Activated naive CD4-positive, alpha-beta T cell treated with anti-CD3 and anti-CD28 coated beads, Interleukin-2, amount 50 U/mL, for 72 hours (primary cell): Measurements from ENCODE around the gene KIAA1671. TPM values are rescaled to one million over a fixed set of nuclear protein-coding genes. Genes with fewer than 3 reads are reported as not detected.

Source experiments
- ATAC-seq, 2 donors: fragments of 150-1000 bp; cut with Tn5 transposase; 2 replicates each; pipeline ENCODE4 v1.10.0; 2021; ENCODE audit warnings: mild to moderate bottlenecking in 2 of 2, moderate library complexity in 2 of 2
- DNase-seq, 2 donors: peaks; one replicate each; pipeline ENCODE4 v3.0.0; 2021 to 2022; ENCODE audit warnings: low spot score in 2 of 2
- H3K27ac Mint-ChIP-seq, 2 donors: one replicate each; pipeline ENCODE4 v1.8.0; 2022; ENCODE audit warnings: mild to moderate bottlenecking in 2 of 2, mixed read lengths in 2 of 2
- H3K36me3 Mint-ChIP-seq, 2 donors: one replicate each; pipeline ENCODE4 v1.8.0; 2022; ENCODE audit warnings: mixed read lengths in 2 of 2
- H3K9me3 Mint-ChIP-seq, 2 donors: one replicate each; pipeline ENCODE4 v1.8.0; 2022; ENCODE audit warnings: mixed read lengths in 2 of 2
- total RNA-seq, 2 donors: library from RNA; stranded (reverse); gene quantifications; one replicate each; pipeline ENCODE4 v1.2.3, GENCODE V29; 2022

KIAA1671 gene
- total RNA-seq, 2 donors from 2014 or later = 2.0 to 22.0 TPM

DNA sequence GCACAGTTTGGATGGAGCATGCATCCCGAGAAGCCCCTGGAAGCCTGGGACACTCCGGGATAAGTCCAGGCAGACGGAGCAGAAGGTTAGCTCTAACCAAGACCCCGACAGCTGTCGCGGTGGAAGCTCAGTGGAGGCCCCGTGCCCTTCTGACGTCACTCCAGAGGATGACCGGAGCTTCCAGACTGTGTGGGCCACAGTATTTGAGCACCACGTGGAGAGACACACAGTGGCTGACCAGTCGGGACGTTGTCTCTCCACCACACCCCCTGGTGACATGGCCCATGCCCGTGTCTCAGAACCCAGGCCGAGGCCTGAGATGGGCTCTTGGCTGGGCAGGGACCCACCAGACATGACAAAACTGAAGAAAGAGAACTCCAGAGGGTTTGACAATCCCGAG, 86.3 kb downstream of the KIAA1671 start:
- ATAC-seq = no peak

DNA sequence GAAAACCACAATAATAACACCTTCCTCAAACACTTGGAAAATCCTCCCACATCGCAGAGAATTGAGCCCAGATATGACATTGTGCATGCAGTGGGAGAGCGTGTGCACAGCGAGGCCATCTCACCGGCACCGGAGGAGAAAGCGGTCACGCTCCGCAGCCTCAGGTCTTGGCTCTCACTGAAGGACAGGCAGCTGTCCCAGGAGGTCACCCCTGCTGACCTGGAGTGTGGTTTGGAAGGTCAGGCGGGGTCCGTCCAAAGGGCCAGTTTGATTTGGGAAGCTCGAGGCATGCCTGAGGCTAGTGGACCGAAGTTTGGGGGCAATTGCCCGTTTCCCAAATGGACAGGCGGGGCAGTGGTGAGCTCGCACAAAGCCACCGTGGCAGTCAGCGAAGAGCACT, 86.7 kb downstream of the KIAA1671 start:
- Mint-ChIP-seq H3K9me3 (no peaks in the 10 kb centered on the region), H3K27ac (no peak overlapping the region), H3K36me3 (no peaks in the 10 kb centered on the region)
- DNase-seq (no peak), ATAC-seq (no peak)

More for the DNA sequence above, 86.3 kb downstream of the KIAA1671 start:
- DNase-seq = no peak
- H3K27ac Mint-ChIP-seq = no peak overlapping the region
- no peaks in the 10 kb centered on the region for H3K9me3 Mint-ChIP-seq
- no peaks in the 10 kb centered on the region for H3K36me3 Mint-ChIP-seq

DNA sequence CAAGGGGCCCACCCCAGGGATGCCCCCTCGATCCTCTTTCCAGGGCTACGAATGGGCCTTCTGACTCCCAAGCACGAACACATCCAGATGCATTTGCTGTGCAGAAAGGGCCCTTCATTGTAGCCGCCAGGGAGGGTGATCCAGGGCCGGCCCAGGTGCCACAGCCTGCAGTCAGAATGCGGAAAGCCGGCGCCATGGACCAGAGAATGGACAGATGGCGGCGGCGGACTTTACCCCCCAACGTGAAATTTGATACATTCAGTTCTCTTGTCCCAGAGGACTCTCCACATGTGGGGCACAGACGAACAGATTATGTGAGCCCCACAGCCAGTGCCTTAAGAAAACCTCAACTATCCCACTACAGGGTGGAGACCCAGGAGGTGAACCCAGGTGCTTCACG, 87.2 kb downstream of the KIAA1671 start:
- no peaks in the 10 kb centered on the region for H3K9me3 Mint-ChIP-seq
- DNase-seq = no peak
- no peak for ATAC-seq
- no peaks in the 10 kb centered on the region for H3K36me3 Mint-ChIP-seq
- no peak overlapping the region for H3K27ac Mint-ChIP-seq

DNA sequence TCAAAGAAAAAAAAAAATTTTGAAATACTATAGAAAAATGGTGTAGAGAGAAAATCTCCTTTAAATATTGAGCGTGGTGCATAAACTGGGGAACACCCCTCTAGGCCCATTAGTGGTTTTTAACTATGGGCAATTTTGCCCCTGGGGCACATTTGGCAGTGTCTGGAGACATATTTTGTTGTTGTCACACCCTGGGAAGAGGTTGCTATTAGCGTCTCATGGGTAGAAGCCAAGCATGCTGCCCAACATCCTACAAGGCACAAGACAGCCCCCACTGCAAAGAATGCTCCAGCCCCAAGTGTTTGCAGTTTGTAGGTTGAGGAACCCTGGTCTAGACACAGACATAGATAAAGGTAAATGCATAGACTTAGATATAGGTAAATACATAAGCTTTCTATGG, 92.6 kb downstream of the KIAA1671 start:
- ATAC-seq (no peak), DNase-seq (no peak)
- Mint-ChIP-seq H3K27ac (no peak overlapping the region), H3K36me3 (no peaks in the 10 kb centered on the region), H3K9me3 (no peaks in the 10 kb centered on the region)

DNA sequence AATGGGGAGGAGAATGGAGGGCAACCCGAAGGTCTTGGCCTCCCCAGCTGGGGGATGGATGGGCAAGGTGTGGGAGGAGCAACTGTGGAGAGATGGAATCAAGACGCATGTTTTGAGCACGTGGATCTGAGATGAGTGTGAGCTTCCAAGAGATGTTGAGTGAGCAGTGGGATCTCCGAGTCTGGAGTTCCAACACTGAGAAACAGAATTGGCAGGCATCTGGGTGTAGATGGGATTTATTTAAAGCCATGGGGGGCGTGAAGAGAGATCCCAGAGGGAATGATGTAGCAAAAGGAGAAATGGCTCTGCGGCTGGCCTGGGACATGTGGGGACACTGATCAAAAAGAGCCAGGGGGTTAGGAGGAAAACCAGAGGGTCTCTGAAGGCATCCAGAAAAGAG, 95.6 kb downstream of the KIAA1671 start:
- Mint-ChIP-seq H3K36me3 (peaks cover 7 to 19% of the 10 kb centered on the region in 2 donors), H3K9me3 (peaks cover 0 to 11% of the 10 kb centered on the region in 2 donors), H3K27ac (peak overlapping the region; percentile 6 to 56)
- ATAC-seq (no peak), DNase-seq (no peak)

DNA sequence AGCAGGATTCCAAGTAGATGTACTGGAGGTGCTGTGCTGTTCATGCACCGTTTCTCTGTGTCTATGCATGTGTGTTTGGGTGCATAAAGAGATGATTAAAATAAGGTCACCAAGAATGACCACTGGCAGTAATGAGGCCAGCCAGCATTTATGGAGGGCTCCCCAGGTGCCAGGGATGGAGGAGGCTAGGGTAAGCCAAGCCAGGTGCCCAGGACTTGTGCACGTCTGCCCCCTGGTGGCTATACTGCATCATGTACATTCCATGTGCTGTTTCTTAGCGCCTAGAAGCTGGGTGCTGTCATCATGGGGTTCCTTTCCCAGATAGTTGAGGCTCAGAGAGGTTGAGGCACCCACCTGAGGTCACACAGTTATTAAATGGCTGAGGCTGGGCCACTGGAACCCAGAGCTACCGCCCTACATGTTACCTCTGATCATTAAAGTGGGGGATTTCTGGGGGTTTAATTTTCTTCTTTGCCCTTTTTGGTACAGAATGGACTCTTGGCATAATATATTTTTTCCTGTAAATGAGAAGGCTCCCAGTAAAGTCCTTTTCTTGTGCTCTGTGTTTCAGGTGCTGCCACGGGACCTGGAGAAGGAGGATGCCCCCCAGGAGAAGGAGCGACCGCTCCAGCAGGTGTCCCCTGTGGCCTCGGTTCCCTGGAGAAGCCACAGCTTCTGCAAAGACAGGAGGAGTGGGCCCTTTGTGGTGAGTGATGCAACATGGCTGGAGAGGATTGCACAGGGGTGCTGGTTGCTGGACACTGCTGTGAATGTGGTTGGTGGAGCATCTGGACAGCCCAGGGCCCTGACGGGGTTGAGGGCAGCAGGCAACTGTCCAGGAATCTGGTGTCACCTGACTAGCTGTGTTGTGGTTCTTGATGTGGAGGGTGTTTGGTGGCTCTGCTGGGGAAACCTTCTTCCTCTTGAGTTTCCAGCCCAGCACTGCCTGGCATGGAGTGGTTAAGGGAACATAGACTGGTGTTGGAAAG, 96.4 kb downstream of the KIAA1671 start:
- Mint-ChIP-seq H3K9me3 (peaks cover 0 to 11% of the 10 kb centered on the region in 2 donors), H3K36me3 (peaks cover 7 to 19% of the 10 kb centered on the region in 2 donors), H3K27ac (peak overlapping the region in 1 of 2 donors; percentile 5)
- DNase-seq (peak in 1 of 2 donors; percentile 80), ATAC-seq (peak; percentile 90 to 93)

DNA sequence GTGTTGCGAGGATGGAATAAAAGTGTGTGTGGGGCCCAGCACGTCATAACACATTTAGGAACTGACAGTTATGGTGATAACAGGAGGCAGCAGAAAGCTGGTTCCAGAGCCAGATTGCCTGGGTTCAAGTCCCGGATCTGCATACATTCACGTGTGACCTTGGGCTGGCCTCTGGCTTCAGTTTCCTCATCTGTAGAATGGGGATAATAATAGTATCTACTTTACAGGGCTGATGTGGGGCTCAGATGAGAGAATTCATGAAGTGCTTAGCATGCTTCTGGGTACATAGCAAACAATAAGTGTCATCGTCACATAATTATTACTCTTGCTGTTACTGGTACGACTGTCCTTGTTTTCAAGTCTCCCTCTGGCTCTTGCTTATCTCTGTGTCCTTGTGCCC, 97.3 kb downstream of the KIAA1671 start:
- DNase-seq = no peak
- H3K9me3 Mint-ChIP-seq = peaks cover 0 to 11% of the 10 kb centered on the region in 2 donors
- H3K36me3 Mint-ChIP-seq = peaks cover 7 to 19% of the 10 kb centered on the region in 2 donors
- peak overlapping the region in 1 of 2 donors; percentile 5 for H3K27ac Mint-ChIP-seq
- ATAC-seq = no peak

DNA sequence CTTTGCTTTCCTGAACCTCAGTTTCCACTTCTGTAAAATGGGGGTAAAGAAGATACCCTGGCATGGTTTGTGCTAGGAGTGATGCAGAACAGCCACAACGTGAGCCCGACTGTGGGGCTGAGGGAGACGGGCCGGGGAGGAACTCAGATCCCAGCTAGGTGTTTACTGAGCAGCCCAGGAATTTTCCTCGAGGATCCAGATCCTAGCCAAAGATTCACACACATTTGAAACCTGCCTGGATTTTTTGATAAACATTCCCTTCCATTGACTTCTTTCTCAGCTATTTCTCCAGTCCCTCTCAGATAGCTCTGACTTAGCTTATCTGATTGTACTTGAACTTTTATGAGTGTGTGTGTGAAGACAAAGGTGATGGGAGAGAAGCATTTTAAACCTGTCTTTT, 98.0 kb downstream of the KIAA1671 start:
- no peak for ATAC-seq
- H3K9me3 Mint-ChIP-seq = peaks cover 0 to 11% of the 10 kb centered on the region in 2 donors
- no peak overlapping the region for H3K27ac Mint-ChIP-seq
- DNase-seq = no peak
- peaks cover 7 to 19% of the 10 kb centered on the region in 2 donors for H3K36me3 Mint-ChIP-seq

DNA sequence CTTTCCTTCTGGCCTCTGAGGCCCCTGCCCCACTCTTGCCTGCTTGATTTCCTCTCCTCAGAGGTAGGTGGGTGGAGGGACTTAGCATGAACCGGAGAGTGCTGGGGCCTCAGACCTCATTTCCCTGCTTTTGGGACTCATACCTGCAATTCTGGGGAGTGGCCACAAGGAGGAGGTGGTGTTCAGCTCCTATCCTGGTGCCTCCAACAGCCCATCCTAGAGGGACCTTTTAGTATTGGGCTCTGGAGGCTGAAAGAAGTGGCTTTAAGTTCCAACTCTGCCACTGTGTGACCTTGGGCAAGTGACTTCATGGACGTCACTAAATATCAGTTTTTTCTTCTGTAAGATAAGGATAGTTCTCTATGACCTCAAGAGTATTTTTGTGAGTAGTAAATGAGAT, 98.6 kb downstream of the KIAA1671 start:
- Mint-ChIP-seq H3K36me3 (peaks cover 7 to 19% of the 10 kb centered on the region in 2 donors), H3K27ac (no peak overlapping the region), H3K9me3 (peaks cover 0 to 11% of the 10 kb centered on the region in 2 donors)
- DNase-seq (no peak), ATAC-seq (no peak)

DNA sequence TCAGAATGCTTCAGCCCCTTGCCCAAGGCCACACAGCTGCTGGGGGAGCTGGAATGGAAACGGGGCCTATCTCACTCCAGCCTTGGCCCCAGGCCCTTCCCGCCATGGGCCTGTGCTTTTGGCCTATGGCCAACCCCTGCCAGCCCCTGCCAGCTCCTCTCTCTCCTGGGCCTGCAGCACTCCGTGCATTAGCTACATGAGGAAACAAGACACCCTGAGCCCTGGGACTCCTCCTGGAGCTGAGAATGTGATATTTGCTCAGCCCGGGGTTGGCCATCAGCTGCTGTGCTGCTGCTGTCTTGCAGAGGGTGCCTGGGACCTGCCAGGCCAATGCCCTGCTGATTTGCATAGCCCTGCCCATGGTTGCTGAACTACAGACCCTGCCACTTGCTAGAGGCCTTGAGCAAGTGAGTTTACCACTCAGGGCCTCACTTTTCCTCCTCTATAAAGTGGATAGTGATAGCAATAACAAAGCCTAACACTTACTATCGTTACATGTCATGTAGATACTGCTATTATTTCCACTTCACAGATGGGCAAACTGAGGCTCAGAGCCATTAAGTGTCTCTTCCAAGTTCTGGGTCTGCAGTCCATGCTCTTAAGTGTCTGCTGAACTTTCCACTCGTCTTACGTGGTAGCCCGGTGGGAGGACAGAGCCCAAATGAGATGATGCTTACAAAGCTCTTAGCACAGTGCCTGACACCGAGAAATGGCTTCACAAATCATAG, 99.6 kb downstream of the KIAA1671 start:
- Mint-ChIP-seq H3K9me3 (peaks cover 0 to 11% of the 10 kb centered on the region in 2 donors), H3K36me3 (peaks cover 7 to 19% of the 10 kb centered on the region in 2 donors), H3K27ac (no peak overlapping the region)
- ATAC-seq (no peak), DNase-seq (no peak)

DNA sequence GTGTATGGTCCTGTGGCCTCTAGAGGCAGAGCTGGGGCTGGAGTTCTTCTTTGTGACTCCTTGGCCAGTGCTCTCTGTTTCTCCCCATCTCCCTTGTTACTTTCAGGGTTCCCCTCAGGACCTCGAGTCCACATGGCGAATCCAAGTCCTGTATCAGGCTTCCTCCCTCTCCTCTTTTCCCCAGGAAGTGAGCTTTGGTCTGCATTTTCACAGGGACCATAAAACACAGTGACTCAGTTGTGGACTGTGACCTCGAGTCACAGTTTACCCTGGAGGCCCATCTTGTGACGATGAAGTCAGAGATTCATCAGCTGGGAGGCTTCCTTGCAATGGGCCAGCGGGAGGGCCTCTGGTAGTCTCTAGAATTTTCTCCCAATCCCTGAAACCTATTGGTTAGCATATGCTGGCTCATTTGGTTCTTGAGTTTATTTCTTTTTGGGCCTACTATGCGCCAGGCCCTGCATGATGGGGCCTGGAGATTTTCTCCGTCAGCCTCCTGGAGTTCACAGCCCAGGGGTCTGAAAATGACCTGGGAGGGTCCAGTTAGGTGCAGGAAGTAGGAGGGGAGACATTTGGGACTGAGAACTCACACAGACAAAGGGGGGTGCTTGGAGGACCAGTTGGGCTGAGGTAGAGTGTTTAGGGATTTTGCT, 100.8 kb downstream of the KIAA1671 start:
- DNase-seq (no peak), ATAC-seq (no peak)
- Mint-ChIP-seq H3K36me3 (peaks cover 7 to 19% of the 10 kb centered on the region in 2 donors), H3K27ac (no peak overlapping the region), H3K9me3 (peaks cover 0 to 11% of the 10 kb centered on the region in 2 donors)

DNA sequence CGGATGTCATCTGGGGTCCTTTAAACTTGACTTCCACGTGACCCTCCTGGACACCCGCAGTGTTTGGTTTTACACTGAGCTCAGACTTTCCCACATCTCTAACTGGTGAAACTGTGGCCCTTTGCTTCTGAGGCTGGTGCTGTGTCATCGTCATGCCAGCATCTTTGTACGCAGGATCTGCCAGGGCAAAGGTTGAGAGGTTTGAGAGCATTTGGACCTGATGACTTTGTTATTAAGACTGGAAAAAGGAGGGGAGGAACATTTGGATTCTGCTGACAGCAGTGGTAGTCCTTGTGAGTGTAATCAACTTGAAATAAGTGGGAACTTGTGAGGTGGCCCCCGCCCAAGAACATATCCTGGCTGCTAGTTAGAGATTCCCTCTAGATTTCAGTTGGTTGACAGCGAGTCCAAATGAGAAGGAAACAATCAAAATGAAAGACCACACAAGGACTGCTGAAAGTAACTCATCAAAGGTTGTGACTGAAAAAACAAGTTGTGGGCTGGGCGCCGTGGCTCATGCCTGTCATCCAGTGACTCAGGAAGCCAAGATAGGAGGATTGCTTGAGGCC, 102.5 kb downstream of the KIAA1671 start:
- H3K9me3 Mint-ChIP-seq = peaks cover 0 to 11% of the 10 kb centered on the region in 2 donors

DNA sequence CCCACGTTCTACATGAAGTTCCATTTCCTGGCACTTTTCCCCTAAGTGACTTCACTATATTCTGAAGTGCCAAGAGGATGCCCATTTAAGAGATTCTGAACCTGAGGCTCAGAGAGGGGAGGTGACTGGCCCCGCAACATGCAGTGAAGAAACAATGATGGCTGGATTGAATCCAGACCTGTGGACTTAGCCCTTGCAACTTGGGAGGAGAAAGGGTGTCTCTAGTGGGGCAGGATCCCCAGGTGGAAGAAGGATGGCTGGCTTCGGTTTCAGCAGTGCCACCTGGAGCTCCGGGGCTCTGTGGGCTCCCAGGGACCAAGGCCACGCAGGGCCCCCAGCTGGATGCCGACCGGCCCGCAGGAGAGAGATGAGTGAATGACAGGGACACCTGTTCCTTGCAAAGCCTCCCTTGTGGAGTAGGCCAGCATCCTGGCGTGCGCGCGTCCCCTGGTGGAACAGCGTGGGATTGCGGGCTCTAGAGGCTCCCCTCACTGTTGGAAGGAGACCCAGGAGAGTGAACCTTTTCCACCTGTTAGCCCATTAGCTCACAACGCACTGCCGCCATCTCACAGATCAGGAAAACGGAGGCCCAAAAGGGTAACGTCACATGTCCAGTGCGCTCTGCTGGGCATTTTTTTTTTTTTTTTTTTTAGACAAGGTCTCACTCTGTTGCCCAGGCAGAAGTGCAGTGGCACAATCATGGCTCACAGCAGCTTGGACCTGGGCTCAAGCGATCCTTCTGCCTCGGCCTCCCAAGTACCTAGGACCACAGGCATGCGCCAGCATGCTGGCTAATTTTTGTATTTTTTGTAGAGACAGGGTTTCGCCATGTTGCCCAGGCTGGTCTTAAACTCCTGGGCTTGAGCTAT, 104.7 kb downstream of the KIAA1671 start:
- no peaks in the 10 kb centered on the region for H3K9me3 Mint-ChIP-seq
- peak overlapping the region in 1 of 2 donors; percentile 17 for H3K27ac Mint-ChIP-seq
- DNase-seq (peak; percentile 73 to 93), ATAC-seq (peak; percentile 19 to 52)
- peaks cover 0 to under 1% of the 10 kb centered on the region in 2 donors for H3K36me3 Mint-ChIP-seq

More for the DNA sequence above, 102.5 kb downstream of the KIAA1671 start:
- H3K27ac Mint-ChIP-seq = peak overlapping the region; percentile 9 to 82
- peak; percentile 85 to 87 for ATAC-seq
- H3K36me3 Mint-ChIP-seq = peaks cover 7 to 19% of the 10 kb centered on the region in 2 donors
- DNase-seq = peak; percentile 72 to 73

DNA sequence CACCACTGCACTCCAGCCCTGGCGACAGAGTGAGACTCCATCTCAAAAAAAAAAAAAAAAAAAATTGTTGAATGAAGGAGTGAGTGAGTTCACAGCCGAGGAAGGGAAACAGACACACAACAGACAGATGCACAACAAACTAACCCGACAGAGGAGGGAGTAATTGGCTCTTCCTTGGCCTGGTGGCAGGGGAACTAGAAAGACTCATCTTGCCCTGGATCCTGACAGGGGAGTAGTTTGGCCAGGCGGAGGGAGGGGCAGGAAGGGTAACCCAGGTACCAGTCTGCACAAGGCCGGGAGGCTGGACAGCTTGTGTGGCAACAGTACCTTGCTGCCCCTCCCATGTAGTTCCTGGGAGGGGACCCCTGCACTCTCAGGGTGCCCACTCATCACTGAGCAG, 106.9 kb downstream of the KIAA1671 start:
- no peaks in the 10 kb centered on the region for H3K9me3 Mint-ChIP-seq
- no peaks in the 10 kb centered on the region for H3K36me3 Mint-ChIP-seq
- DNase-seq (no peak), ATAC-seq (no peak)
- H3K27ac Mint-ChIP-seq = peak overlapping the region; percentile 29 to 96

DNA sequence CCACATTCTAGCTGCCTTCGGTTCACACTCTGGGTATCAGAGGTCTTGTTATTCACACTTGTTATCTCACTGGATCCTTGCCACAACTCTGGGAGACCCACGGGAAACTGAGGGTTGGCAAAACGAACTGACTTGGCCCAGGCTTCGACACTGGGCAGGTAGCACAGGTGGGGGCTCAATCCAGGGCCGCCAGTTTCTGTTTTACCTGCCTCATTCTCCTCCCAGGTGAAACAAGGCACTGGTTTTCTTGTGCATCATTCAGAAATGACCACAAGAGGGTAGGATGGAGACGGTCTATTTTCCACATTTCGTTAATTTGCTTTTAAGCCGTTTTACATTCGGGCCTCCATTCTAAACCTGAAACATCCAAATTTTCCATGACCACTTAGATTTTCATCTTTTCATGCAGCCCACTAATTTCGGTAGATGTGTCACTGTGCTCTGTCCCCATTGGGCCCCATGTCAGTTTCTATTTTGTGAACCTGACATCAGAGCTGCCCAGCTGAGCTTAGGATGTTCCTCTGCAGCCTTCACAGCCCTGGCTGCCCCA, 108.1 kb downstream of the KIAA1671 start:
- Mint-ChIP-seq H3K9me3 (no peaks in the 10 kb centered on the region), H3K36me3 (no peaks in the 10 kb centered on the region), H3K27ac (peak overlapping the region; percentile 96)
- peak in 1 of 2 donors; percentile 60 for DNase-seq
- ATAC-seq = peak; percentile 87 to 91
